Endothelial cell of umbilical vein (primary cell): Measurements from ENCODE around the gene RESP18.

Experiments used
- CTCF ChIP-seq, 2 donors: IDR thresholded peaks; 1 replicate in 1 of 2; 2 replicates in 1 of 2; pipeline ENCODE4 v1.5.1; 2011; ENCODE audit warnings: low read length in 2 of 2, mild to moderate bottlenecking in 2 of 2, moderate library complexity in 2 of 2, control low read depth in 1 of 2, inconsistent platforms in 1 of 2, low read depth in 1 of 2; ENCODE audit not compliant: insufficient read depth in 1 of 2; ENCODE audit errors: extremely low read depth in 1 of 2
- EZH2 ChIP-seq: IDR thresholded peaks from 2 replicates; pipeline ENCODE4 v1.6.1; 2012; ENCODE audit warnings: borderline replicate concordance, low read depth, mild to moderate bottlenecking, moderate library complexity, low read length, inconsistent platforms; ENCODE audit not compliant: severe bottlenecking
- GATA2 ChIP-seq: IDR thresholded peaks from 2 replicates; pipeline ENCODE4 v1.7.0; 2011; ENCODE audit warnings: low read depth, mild to moderate bottlenecking, moderate library complexity, mixed read lengths, low read length; ENCODE audit not compliant: insufficient read length, insufficient read depth
- MAX ChIP-seq: IDR thresholded peaks from 2 replicates; pipeline ENCODE4 v1.6.1; 2011; ENCODE audit not compliant: insufficient read depth, insufficient read length

- TF ChIP-seq MAX (no peak), CTCF (IDR thresholded peaks at IDR 0.05; ENCODE audit: extremely low read depth in 1 of 2, insufficient read depth in 1 of 2, low read depth in 1 of 2, low read length in 2 of 2) (no peak), GATA2 (no peak), EZH2 (no peak)
These were observed 30.1 kb downstream of the RESP18 start for GRCh38 chr2:219302412-219302968.
